SHP77 (cell line): ENCODE data around the gene KIAA1217.
"Not testable (repeated sequence)": the region's sequence is repeated elsewhere in the genome, so short reads cannot be mapped to it uniquely, and the experiment has no call there.

ENCODE experiments used
- DNase-seq, 2 experiments: peaks; one replicate each; lab custom pipeline; 2025; lab: John Stamatoyannopoulos, UW

Gene KIAA1217

GRCh38 chr10:24339387-24339786 lies 130.4 kb downstream of the KIAA1217 start:
- no peak for DNase-seq

GRCh38 chr10:24340446-24340845 lies 131.5 kb downstream of the KIAA1217 start:
- DNase-seq = no peak

GRCh38 chr10:24340883-24341282 lies 131.9 kb downstream of the KIAA1217 start:
- DNase-seq = no peak

DNA sequence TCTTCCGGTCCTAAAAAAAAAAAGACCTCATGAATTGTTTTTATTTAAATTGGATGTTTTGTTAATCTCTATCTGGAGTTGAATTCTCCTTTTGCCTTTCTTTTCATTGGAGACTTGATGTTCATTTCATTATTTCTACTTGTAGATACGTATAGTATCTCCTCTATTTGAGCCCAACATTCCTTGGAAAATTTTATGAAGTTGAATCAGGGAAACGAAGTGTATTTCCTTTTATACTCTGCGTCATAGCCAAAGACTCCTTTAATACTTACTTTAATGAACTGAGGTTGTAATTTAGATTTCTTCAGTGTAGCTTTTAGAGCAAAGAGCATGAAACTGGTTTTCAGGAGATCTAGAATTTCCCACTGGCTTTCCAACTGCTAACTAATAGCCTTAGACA lies 132.4 kb downstream of the KIAA1217 start:
- DNase-seq = no peak

DNA sequence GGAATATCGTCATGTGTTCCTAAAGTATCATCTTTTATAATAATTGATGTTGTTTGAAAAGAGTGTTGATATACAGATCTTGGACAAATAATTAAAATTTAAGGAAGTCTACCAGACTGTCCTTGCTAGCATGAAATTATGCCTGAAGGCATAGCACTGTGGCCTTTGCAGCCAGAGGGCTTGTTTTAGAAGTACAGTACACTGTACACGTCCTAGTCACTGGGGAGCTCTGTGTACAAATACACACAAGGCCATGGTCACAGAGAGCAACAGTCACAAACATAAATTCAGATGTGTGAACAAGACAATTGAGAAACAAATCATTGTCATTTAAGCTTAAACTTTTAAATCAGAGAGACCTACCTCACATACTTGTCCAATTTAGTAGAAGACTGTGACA lies 133.0 kb downstream of the KIAA1217 start:
- no peak for DNase-seq

DNA sequence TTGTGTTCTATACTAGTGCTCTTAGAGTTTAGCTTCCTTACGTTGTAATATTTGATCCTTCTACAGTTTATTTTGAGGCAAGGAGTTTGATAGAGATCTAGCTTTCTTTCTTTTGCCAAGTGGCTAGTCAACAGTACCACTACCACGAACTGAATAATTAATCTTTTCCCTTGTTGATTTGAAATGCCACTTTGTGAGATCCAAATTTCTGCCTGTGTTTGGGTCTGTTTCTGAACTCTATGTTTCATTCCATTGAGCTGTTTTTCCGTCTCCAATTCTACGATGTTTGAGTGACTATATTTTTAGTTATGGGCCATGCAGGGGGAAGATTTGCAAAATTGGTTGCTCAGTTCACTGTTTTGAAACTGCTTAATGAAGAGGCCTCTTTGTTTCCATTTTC lies 134.7 kb downstream of the KIAA1217 start:
- DNase-seq = no peak

DNA sequence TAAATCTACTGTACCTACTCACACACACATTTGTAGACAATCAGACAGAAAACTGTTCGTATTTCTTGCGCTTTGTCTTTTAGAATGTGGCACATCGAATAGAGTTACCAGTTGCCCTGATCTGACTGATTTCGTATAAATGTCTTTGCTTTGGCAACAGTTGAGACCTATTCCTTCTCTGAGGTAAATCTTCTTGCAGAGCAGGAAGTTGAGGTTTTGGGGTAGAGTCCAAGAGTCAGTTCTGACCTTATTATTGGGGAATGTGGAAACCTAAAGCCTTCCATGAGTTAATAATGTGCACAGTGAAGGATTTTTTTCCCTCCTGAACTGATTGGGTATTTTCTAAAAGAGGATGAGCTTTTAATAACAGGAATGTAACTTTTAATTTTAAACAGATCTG lies 135.3 kb downstream of the KIAA1217 start:
- no peak for DNase-seq

DNA sequence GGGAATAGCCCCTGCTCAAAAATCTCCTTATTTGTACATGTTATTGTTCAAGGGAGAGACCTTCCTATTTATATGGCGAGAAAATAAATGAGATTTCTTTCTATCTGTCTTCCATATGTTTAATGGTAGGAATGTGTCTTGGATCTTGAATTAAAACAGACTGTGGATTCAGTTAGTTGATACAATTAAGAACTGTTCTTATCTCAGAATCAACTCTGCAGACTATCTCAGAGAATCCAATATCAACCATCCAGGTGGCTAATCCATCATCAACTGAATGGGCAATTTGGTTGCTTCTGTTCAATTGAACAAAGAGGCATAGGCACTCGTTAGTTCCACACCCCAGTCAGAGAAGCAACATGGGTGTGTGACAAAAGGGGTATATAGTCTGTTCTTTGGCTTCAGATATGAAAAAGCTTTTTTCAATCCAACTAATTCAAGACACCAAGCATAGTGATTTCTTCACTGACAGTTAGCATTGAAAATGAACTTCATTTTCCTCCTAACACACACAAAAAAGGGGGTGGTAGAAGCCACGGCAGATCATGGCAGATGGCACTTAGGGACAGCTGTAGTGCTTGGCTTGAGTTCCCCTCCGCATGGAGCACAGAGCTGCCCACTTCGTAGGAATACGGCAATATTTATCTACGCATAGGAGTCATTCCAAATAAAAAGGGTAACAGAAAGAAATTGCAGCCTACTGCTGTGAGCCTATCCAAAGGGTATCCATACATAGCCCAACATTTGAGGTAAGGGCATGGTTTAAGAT lies 135.9 kb downstream of the KIAA1217 start:
- DNase-seq = no peak

DNA sequence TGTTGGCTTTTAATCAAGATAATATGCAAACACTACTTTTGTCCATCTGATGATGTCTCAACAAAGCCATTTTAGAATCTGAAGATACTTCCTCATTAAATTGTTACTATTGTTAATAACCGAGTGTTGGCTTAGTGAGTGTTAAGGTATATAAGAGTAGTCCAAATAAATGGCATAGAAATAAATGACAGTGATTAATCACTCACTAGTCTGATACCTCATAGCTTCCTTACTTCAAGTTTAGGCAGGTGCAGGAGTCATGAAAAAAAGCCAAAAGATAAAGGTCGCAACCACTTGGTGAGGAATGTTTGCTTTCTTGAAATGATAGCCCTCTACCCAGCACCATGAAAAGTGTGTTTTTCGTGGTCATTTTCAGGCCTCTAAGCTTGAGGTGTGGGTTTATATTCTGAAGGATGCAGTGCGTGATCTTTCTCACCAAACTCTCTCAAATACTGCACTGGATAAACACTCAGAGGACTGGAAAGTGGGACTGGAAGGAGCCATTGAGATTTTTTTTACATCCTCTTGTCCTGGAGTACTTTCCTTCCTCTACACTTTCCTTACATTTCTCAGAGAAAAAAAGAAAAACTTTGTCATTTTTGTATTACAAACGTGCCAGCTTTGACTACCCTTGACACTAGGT lies 138.1 kb downstream of the KIAA1217 start:
- no peak for DNase-seq

DNA sequence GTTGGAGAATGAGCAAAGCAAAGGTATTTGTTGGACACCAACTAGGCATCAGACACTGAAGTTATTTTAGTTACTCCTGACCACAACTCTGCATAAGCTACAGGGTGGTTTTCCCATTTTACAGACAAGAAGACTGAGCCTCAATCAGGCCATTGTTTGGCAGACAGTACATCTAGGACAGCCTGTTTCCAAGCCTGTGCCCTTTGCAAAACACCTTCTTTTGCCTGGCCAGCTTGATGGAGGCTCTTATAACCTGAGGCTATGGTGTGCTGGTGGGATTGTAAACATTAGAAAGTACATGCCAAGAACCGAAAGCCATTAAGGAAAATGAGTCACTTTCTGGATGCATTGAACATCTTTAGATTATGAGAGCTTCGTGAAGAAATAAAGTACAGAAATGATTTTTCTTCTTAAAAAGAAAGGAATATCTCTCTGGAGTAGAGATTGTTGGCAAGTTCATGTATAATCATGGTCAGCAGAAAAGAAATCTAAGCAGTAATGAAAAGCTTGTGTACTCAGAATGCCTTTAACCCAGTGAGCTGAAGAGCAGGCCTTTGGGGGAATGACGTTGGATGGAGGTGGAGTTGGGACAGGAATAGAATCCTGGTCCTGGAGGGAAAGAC lies 140.6 kb downstream of the KIAA1217 start:
- no peak for DNase-seq

GRCh38 chr10:24350070-24350921 lies 141.4 kb downstream of the KIAA1217 start:
- no peak for DNase-seq

- DNase-seq = not testable (repeated sequence)
These were observed 141.9 kb downstream of the KIAA1217 start for GRCh38 chr10:24350922-24351225.

GRCh38 chr10:24351961-24352360 lies 143.0 kb downstream of the KIAA1217 start:
- DNase-seq = no peak

DNA sequence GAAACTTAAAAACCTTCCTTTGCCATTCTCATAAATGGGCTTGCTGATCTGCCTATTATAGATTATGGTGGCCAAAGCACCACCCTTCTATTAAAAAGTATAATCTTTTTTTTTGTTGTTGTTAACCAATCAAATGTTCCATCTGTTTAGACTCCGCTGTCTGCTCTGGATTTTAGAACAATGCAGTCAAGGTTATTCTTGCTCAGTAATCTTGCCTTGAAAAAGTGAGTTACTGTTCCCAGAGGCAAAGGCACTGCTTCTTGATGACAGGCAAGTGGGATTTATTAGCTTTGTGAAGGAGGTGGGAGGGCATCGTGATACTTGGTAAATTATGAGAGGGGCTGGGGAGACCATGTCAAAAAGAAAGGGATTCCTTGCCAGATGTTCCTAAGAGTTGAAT lies 143.5 kb downstream of the KIAA1217 start:
- no peak for DNase-seq

DNA sequence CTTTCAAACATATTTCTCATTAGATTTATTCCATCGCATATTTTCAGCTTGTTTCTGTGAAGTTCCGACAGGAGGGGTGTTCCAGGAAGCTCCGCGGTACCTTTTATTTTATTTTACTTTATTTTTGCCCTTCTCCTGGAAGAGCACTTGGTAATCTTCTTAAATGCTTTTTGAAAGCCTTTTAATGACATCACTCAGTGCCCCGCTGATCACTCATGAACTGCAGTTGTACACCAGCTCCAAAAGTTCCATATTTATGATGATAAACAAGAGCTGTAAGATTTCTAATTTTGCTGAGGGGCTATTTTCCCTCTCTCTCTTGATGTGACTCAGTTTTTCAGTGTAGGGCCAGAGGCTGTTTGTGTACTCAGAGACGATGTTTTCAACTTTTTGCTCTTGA lies 144.4 kb downstream of the KIAA1217 start:
- no peak for DNase-seq

DNA sequence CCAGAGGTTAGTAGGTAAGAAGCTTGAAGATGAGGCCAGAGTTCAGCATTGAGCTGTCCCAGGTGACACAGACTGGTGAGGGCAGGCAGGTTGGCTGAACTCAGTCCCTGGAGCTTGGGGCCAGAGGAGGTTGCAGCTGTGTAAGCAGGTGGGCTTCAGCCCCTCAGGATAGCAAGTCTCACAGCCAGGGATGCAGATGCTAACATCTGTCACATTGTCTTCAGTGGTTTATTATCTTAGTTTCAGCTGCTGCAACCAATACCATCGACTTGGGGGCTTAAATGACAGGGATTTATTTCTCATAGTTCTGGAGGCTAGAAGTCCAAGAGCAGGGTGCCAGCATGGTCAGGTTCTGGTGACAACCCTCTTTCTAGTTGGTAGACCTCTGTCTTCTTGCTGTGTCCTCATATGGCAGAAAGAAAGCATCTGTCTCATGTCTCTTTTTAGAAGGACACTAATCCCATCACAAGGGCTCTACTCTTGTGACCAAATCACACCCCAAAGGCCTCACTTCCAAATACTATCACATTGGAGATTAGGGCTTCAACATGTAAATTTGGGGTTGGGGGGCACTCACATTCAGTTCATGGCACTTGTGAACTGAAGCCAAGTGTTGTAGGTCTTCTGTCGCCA lies 146.2 kb downstream of the KIAA1217 start:
- DNase-seq = no peak

GRCh38 chr10:24357344-24358004 lies 148.5 kb downstream of the KIAA1217 start:
- no peak for DNase-seq

DNA sequence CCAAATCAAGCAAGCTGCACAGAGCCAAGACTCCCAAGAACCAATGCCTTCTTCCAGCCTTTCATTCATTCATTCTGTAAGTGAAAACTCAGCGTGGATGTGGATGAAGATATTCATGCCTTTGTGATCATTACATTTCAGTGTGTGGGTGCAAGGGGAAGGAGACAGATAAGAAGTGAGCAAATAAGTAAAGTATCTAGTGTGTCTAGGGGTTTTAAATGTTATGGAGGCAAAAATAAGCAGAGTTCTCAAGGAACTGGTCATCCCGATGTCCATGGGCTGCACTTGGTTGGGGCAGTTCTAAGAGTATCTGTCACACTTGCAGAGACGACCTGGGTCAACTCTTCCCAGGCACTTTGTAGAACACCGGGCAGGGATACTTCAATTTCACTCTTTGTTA lies 149.1 kb downstream of the KIAA1217 start:
- DNase-seq = no peak

- peak; percentile 52 for DNase-seq
These were observed 151.6 kb downstream of the KIAA1217 start for GRCh38 chr10:24360282-24361127.

DNA sequence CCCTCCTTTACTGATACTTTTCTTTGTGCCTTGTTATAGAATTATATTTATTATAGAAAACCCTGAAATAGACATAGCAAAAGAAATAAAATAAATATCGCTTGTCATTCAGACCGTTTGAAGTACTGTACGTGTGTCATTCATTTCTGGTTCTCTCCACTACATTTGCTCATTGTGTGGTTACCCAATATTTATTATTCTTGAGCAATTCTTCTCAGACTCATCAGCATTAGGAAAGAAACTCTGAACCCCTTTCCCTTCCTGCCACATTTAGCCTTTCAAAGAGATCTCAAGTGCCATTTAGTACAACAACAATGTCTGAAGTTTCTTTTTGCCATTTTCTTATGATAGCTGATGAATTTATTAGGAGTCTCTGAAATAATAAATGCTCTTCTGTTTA lies 154.1 kb downstream of the KIAA1217 start:
- DNase-seq = no peak

GRCh38 chr10:24367688-24368087 lies 158.8 kb downstream of the KIAA1217 start:
- DNase-seq = no peak
